ENCODE data around the gene MSX2.

Gene MSX2

GRCh38 chr5:174733836-174734235 lies 9.5 kb downstream of the MSX2 start:
- POLR2A ChIA-PET = interaction anchor here (1.1 kb wide), 1 partner anchor 9 kb away, joined by 6 read pairs; the partner anchor contains the start of gene MSX2
- Histone ChIP-seq H3K9me3 (ENCODE audit: control insufficient read depth, insufficient read depth, low read depth, low read length) (no peaks in the 10 kb centered on the region), H3K4me3 (ENCODE audit: low read depth, low read length) (no peak overlapping the region), H3K27ac (ENCODE audit: extremely low read depth, low read depth, low read length) (no peak overlapping the region), H3K36me3 (ENCODE audit: control insufficient read depth in 2 of 2, insufficient read depth in 1 of 2, low read length in 2 of 2) (peaks cover 10 to 38% of the 10 kb centered on the region in 2 experiments), H3K4me1 (ENCODE audit: control insufficient read depth, insufficient read depth, low read length) (peaks cover 3% of the 10 kb centered on the region)
- TF ChIP-seq TCF7L2 (IDR thresholded peaks at IDR 0.05; ENCODE audit: borderline replicate concordance, low read depth, low read length) = peak; percentile 93
- no peak for TF ChIP-seq ZNF707 (tag by site-specific recombination; IDR thresholded peaks at IDR 0.05)
- CTCF ChIA-PET = interaction anchor here (0.6 to 1.0 kb wide), 2 partner anchors 17 to 97 kb away, joined by 3 to 6 read pairs; no protein-coding TSS in a partner anchor

GRCh38 chr5:174734571-174735497 lies 10.5 kb downstream of the MSX2 start:
- ChIA-PET POLR2A (interaction anchor here (1.1 kb wide), 1 partner anchor 10 kb away, joined by 6 read pairs; the partner anchor contains the start of gene MSX2), CTCF (interaction anchor here (0.6 to 1.7 kb wide), 5 partner anchors 16 to 406 kb away, joined by 3 to 6 read pairs (median 4); no protein-coding TSS in a partner anchor)

More at GRCh38 chr5:174734571-174735497, 10.5 kb downstream of the MSX2 start:
- TF ChIP-seq ZNF513 (tag by site-specific recombination; IDR thresholded peaks at IDR 0.05) (no peak), ZNF473 (tag by site-specific recombination; IDR thresholded peaks at IDR 0.05) (no peak), ATF2 (tag by site-specific recombination; IDR thresholded peaks at IDR 0.05; ENCODE audit: low read depth) (no peak), ZNF366 (tag by site-specific recombination; conservative IDR thresholded peaks at IDR 0.05) (peak; percentile 85), SETDB1 (IDR thresholded peaks at IDR 0.05; ENCODE audit: insufficient read length, low read length) (no peak), ZNF157 (tag by site-specific recombination; IDR thresholded peaks at IDR 0.05) (no peak), PRDM1 (tag by site-specific recombination; IDR thresholded peaks at IDR 0.05) (peak; percentile 79), ZNF18 (tag by site-specific recombination; IDR thresholded peaks at IDR 0.05) (no peak)
- Histone ChIP-seq H3K36me3 (ENCODE audit: control insufficient read depth in 2 of 2, insufficient read depth in 1 of 2, low read length in 2 of 2) (peaks cover 8 to 29% of the 10 kb centered on the region in 2 experiments), H3K4me1 (ENCODE audit: control insufficient read depth, insufficient read depth, low read length) (peaks cover 3% of the 10 kb centered on the region), H3K4me3 (ENCODE audit: low read depth, low read length) (no peak overlapping the region), H3K9me3 (ENCODE audit: control insufficient read depth, insufficient read depth, low read depth, low read length) (no peaks in the 10 kb centered on the region), H3K27ac (ENCODE audit: extremely low read depth, low read depth, low read length) (no peak overlapping the region; the same call in 1 of the 2 replicates)

Measured in HEK293 (cell line).